Measurements from ENCODE around the gene PUS1. TPM values are rescaled to one million over a fixed set of nuclear protein-coding genes. Genes with fewer than 3 reads are reported as not detected.

Gene PUS1
- total RNA-seq, 1 donor from 2014 or later, result 19.9 TPM

DNA sequence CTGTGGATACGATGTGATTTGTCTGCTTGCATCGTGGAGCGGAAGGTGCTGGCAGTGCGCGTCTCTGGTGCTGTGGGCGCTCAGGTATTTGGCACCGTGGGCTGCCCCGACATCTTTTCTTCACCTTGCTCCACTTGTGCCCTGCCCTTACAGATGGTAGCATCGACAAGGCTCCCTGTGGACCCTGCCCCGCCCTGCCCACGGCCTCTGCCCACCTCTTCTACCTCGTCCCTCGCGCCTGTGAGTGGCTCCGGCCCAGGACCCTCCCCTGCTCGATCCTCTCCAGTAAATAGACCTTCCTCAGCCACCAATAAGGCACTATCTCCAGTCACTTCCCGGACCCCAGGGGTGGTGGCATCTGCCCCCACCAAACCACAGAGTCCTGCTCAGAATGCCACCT is 57.3 kb downstream of the PUS1 start:
- H3K27ac ChIP-seq, result no peak overlapping the region
- ATAC-seq (no peak), DNase-seq (no peak)
- H3K4me1 ChIP-seq, result no peaks in the 10 kb centered on the region
- no peaks in the 10 kb centered on the region for H3K27me3 ChIP-seq
- peaks cover 92% of the 10 kb centered on the region for H3K36me3 ChIP-seq
- H3K4me3 ChIP-seq, result no peak overlapping the region
- intact Hi-C loops (cut with DNase I), result no loop called here
- TF ChIP-seq, protein P1, sequence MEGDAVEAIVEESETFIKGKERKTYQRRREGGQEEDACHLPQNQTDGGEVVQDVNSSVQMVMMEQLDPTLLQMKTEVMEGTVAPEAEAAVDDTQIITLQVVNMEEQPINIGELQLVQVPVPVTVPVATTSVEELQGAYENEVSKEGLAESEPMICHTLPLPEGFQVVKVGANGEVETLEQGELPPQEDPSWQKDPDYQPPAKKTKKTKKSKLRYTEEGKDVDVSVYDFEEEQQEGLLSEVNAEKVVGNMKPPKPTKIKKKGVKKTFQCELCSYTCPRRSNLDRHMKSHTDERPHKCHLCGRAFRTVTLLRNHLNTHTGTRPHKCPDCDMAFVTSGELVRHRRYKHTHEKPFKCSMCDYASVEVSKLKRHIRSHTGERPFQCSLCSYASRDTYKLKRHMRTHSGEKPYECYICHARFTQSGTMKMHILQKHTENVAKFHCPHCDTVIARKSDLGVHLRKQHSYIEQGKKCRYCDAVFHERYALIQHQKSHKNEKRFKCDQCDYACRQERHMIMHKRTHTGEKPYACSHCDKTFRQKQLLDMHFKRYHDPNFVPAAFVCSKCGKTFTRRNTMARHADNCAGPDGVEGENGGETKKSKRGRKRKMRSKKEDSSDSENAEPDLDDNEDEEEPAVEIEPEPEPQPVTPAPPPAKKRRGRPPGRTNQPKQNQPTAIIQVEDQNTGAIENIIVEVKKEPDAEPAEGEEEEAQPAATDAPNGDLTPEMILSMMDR (IDR thresholded peaks at IDR 0.05), result no peak
- no peaks in the 10 kb centered on the region for H3K9me3 ChIP-seq

DNA sequence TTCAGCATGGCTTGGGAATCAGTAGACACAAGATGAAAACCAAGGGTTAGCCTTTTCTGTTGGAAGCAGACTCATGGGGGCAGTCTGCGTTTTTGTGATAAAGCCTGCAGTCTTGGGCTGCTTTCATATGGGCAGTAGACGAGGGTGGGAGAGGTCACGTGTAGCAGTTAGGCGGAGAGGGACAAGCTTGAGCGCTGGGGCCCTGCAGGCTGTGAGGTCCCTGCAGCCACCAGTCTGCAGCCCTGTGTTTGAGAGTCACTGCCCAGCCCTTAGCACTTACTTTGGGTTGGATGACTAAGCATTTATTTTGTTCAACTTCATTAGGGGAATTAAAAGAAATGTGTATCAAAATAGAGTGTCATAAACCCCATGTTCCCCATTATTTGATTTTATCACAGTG is 57.8 kb downstream of the PUS1 start:
- Histone ChIP-seq H3K27ac (no peak overlapping the region), H3K36me3 (peaks cover 92% of the 10 kb centered on the region), H3K4me3 (no peak overlapping the region), H3K4me1 (no peaks in the 10 kb centered on the region), H3K27me3 (no peaks in the 10 kb centered on the region), H3K9me3 (no peaks in the 10 kb centered on the region)
- intact Hi-C loops (cut with DNase I), result no loop called here
- TF ChIP-seq, protein P1 (IDR thresholded peaks at IDR 0.05), result no peak
- ATAC-seq (no peak), DNase-seq (no peak)

DNA sequence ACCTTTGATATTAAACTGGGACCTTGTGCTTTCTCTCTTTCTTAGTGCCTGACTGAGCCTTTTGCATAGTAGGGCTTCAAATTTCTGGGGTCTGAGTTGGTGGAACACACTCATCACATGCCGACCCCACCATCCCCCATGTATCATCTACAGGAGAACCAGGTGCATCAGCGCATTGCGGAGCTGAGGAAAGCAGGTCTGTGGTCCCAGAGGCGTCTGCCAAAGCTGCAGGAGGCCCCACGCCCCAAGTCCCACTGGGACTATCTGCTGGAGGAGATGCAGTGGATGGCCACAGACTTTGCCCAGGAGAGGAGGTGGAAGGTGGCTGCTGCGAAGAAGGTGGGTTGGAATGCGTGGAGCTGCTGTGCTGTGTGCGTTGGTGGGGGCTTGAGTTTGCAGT is 58.5 kb downstream of the PUS1 start:
- no peak overlapping the region for H3K4me3 ChIP-seq
- TF ChIP-seq, protein P1 (IDR thresholded peaks at IDR 0.05), result no peak
- ATAC-seq (no peak), DNase-seq (no peak)
- H3K27me3 ChIP-seq, result no peaks in the 10 kb centered on the region
- no peaks in the 10 kb centered on the region for H3K9me3 ChIP-seq
- peaks cover 92% of the 10 kb centered on the region for H3K36me3 ChIP-seq
- H3K4me1 ChIP-seq, result no peaks in the 10 kb centered on the region
- H3K27ac ChIP-seq, result no peak overlapping the region
- intact Hi-C loops (cut with DNase I), result no loop called here

DNA sequence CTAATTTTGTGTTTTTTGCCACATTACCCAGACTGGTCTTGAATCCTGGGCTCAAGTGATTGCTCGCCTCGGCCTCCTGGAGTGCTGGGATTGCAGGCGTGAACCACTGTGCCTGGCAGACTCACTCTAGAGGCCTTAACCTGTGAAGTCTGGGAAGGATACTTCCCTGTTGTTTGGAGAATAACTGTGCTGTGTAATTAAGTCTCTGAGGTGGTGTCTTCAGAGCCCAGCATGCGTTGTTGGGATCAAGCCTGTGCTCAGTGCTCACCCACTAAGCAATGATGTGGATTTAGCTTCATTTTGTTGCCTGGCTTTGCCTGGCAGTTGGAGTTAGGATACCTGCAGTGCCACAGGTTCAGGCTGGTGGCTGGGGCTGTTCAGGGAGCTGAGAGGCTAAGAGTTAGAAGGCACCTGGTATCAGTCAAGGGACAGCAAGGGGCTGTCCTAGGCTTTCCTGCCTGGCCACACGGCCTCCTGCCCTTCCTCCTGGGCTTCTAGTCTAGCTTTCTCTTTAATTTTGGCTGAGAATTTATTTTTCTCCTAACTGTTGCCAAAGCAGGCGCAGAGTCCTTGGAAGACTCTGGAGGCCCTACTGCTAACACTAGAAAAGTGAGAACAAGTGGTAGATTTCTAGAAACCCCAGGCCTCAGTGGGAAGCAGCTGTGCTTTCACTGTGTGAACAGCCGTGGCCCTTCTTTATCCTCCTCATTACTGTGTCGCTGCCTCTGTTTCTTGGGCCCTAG is 59.1 kb downstream of the PUS1 start:
- no peak for DNase-seq
- H3K36me3 ChIP-seq, result peaks cover 92% of the 10 kb centered on the region

GRCh38 chr12:131989021-131989420 is 59.9 kb downstream of the PUS1 start:
- DNase-seq (no peak), ATAC-seq (no peak)
- no peak overlapping the region for H3K4me3 ChIP-seq
- TF ChIP-seq, protein P1 (IDR thresholded peaks at IDR 0.05), result no peak
- no peaks in the 10 kb centered on the region for H3K27me3 ChIP-seq
- H3K27ac ChIP-seq, result no peak overlapping the region
- peaks cover 92% of the 10 kb centered on the region for H3K36me3 ChIP-seq
- no peaks in the 10 kb centered on the region for H3K4me1 ChIP-seq
- no peaks in the 10 kb centered on the region for H3K9me3 ChIP-seq
- intact Hi-C loops (cut with DNase I), result no loop called here

More for the DNA sequence above, 59.1 kb downstream of the PUS1 start:
- Histone ChIP-seq H3K4me1 (no peaks in the 10 kb centered on the region), H3K9me3 (no peaks in the 10 kb centered on the region), H3K4me3 (no peak overlapping the region), H3K27me3 (no peaks in the 10 kb centered on the region), H3K27ac (no peak overlapping the region)
- TF ChIP-seq, protein P1 (IDR thresholded peaks at IDR 0.05), result no peak
- intact Hi-C loops (cut with DNase I), result no loop called here
- no peak for ATAC-seq
